PC-9 (cell line): Measurements from ENCODE around the gene KREMEN1. TPM values are rescaled to one million over a fixed set of nuclear protein-coding genes. Genes with fewer than 3 reads are reported as not detected.

ENCODE experiments used
- BruUV-seq: library from RNA; stranded (reverse); fragments of 400-500 nt; replicated peaks from 2 replicates; lab custom pipeline; 2021; lab: Mats Ljungman, UMichigan
- CTCF ChIA-PET: fragments of 300-600 bp; sonication (Branson Sonifier 250); formaldehyde crosslinking; loops from one replicate; lab custom pipeline; 2022; ENCODE audit warnings: antibody characterized with exemption; lab: Charles Lee
- POLR2A ChIA-PET: fragments of 300-600 bp; sonication (Branson Sonifier 250); formaldehyde crosslinking; loops from one replicate; lab custom pipeline; 2022; ENCODE audit warnings: antibody characterized with exemption; ENCODE audit not compliant: unreplicated experiment; lab: Charles Lee
- DNase-seq, 2 experiments: peaks; one replicate each; pipeline versions ENCODE4 v3.0.0 to v3.0.0-alpha.2; 2015 to 2022; ENCODE audit warnings: mixed read lengths in 1 of 2
- H2AFZ ChIP-seq: fragments of 200-600 bp; sonication (generic); 2 replicates; pipeline ENCODE4 v1.8.1; 2017; ENCODE audit warnings: antibody characterized with exemption
- H3F3A ChIP-seq: fragments of 200-600 bp; sonication (generic); 2 replicates; pipeline ENCODE4 v1.8.1; 2017; ENCODE audit warnings: antibody characterized with exemption, mild to moderate bottlenecking, low read depth; ENCODE audit not compliant: insufficient read depth
- H3K27ac ChIP-seq: fragments of 200-600 bp; sonication (generic); 2 replicates; pipeline ENCODE4 v1.6.1; 2016; ENCODE audit warnings: mixed run types
- H3K27me3 ChIP-seq: fragments of 200-600 bp; sonication (generic); 2 replicates; pipeline ENCODE4 v1.6.1; 2016; ENCODE audit warnings: low read depth, mixed run types; ENCODE audit not compliant: insufficient read depth
- H3K36me3 ChIP-seq: fragments of 200-600 bp; sonication (generic); 2 replicates; pipeline ENCODE4 v1.6.1; 2016; ENCODE audit warnings: low read depth, mixed run types
- H3K4me1 ChIP-seq: fragments of 200-600 bp; sonication (generic); replicated peaks from 2 replicates; pipeline ENCODE4 v1.6.1; 2016; ENCODE audit warnings: mixed run types; ENCODE audit not compliant: insufficient read depth
- H3K4me2 ChIP-seq: fragments of 200-600 bp; sonication (generic); 2 replicates; pipeline ENCODE4 v1.6.1; 2017; ENCODE audit warnings: mixed run types
- H3K4me3 ChIP-seq: fragments of 200-600 bp; sonication (generic); 2 replicates; pipeline ENCODE4 v1.6.1; 2016; ENCODE audit warnings: mixed run types
- H3K79me2 ChIP-seq: fragments of 200-600 bp; sonication (generic); 2 replicates; pipeline ENCODE4 v1.6.1; 2017; ENCODE audit warnings: low read depth, mixed run types
- H3K9me2 ChIP-seq: fragments of 200-600 bp; sonication (generic); 2 replicates; pipeline ENCODE4 v1.8.1; 2017; ENCODE audit warnings: mild to moderate bottlenecking; ENCODE audit not compliant: insufficient read depth
- H3K9me3 ChIP-seq: fragments of 200-600 bp; sonication (generic); 2 replicates; pipeline ENCODE4 v1.8.1; 2016; ENCODE audit warnings: low read depth; ENCODE audit not compliant: insufficient read depth
- H4K20me1 ChIP-seq: fragments of 200-600 bp; sonication (generic); 2 replicates; pipeline ENCODE4 v1.8.1; 2017; ENCODE audit not compliant: insufficient read depth
- EZH2 ChIP-seq: fragments of 200-600 bp; sonication (generic); IDR thresholded peaks from 2 replicates; pipeline ENCODE4 v1.8.0; 2017; ENCODE audit warnings: antibody characterized with exemption, low read depth
- intact Hi-C: fragments of 100-400 bp; cut with micrococcal nuclease; formaldehyde crosslinking; loops from one replicate; pipeline ENCODE4 v1.10.0; 2022; ENCODE audit not compliant: unreplicated experiment
- total RNA-seq: library from RNA; stranded (reverse); gene quantifications from 2 replicates; pipeline ENCODE4 v1.2.3, GENCODE V29; 2021
- TF ChIP-seq, protein P1 (sequence below): fragments of 200-600 bp; sonication (generic); conservative IDR thresholded peaks from 2 replicates; pipeline ENCODE4 v1.6.1; 2017; ENCODE audit warnings: mixed run types, antibody characterized with exemption, mild to moderate bottlenecking, moderate library complexity

KREMEN1 gene
- total RNA-seq, 1 experiment from 2014 or later: 6.1 TPM

DNA sequence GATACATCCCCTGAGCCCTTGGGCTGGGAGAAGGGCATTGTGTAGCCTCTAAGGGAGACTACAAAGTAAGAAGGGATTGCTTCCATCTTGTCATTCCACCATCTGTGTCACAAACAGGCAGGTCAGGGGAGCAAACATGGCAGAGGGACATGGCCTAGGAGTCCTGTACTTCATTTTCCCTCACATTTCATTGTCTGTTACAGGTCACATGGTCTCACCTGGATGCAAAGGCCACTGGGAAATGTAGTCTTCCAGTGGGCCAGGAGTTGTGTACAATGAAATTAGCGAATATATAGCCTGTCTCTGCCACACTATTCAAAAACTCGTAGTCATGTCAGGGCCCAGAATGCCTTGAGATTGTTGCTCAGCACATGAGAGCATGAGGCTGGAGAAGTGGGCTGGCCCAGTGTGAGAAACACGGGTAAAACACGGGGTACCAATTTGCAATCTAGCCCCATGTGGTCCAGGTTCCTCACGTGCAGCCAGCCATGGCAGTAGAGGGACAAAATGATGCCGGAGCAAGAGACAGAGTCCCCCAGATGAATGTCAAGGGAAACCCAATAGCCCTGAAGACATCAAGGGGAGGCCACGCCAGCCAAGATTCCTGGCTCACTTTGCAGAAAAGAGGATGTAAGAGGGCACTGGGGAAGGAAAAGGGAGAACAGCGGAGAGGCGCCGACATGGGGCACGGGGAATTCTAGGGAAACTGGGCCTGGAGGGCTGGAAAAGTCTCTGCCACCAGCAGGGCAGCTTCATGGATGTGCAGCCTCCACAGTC lies 85.1 kb downstream of the KREMEN1 start:
- Histone ChIP-seq H3K9me2 (no peaks in the 10 kb centered on the region), H3K4me2 (no peak overlapping the region), H3K36me3 (no peaks in the 10 kb centered on the region), H3K4me1 (0 out of 2 replicates have a peak, but pooled peaks cover 4% of the 10 kb centered on the region), H3K79me2 (no peaks in the 10 kb centered on the region), H3K27me3 (no peaks in the 10 kb centered on the region), H2AFZ (no peak overlapping the region), H3K9me3 (no peaks in the 10 kb centered on the region), H3K27ac (no peak overlapping the region), H4K20me1 (no peaks in the 10 kb centered on the region), H3K4me3 (no peak overlapping the region), H3F3A (no peaks in the 10 kb centered on the region)
- no peak for TF ChIP-seq EZH2
- TF ChIP-seq, protein P1, sequence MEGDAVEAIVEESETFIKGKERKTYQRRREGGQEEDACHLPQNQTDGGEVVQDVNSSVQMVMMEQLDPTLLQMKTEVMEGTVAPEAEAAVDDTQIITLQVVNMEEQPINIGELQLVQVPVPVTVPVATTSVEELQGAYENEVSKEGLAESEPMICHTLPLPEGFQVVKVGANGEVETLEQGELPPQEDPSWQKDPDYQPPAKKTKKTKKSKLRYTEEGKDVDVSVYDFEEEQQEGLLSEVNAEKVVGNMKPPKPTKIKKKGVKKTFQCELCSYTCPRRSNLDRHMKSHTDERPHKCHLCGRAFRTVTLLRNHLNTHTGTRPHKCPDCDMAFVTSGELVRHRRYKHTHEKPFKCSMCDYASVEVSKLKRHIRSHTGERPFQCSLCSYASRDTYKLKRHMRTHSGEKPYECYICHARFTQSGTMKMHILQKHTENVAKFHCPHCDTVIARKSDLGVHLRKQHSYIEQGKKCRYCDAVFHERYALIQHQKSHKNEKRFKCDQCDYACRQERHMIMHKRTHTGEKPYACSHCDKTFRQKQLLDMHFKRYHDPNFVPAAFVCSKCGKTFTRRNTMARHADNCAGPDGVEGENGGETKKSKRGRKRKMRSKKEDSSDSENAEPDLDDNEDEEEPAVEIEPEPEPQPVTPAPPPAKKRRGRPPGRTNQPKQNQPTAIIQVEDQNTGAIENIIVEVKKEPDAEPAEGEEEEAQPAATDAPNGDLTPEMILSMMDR: no peak
- no TSS peak for BruUV-seq
- POLR2A ChIA-PET: no interaction called here
- no peak for DNase-seq
- intact Hi-C loops: loop anchor here (10.0 kb wide), 2 partner anchors 113 to 553 kb away; no protein-coding TSS in a partner anchor
- CTCF ChIA-PET: no interaction called here

DNA sequence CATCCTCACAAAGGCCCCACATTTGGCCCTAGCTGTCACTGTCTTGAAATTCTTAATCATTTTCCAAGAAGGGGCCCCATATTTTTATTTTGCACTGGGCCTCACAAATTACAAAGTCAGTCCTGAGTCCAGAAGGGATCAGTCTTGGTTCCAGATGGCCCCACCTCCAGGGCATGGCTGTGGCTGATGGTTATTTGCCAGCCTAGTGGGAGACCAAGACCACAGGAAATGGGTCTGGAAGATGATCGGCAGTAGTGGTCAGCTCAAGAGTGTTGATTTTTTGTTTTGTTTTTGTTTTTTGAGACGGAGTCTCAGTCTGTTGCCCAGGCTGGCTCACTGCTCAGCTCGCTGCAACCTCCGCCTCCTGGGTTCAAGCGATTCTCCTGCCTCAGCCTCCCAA lies 85.7 kb downstream of the KREMEN1 start:
- no peak for DNase-seq
- CTCF ChIA-PET: no interaction called here
- POLR2A ChIA-PET: interaction anchor here (0.6 kb wide), 1 partner anchor 813 kb away, joined by 3 read pairs; no protein-coding TSS in a partner anchor
- H3K4me3 ChIP-seq: no peak overlapping the region
- H4K20me1 ChIP-seq: no peaks in the 10 kb centered on the region
- intact Hi-C loops: loop anchor here (10.0 kb wide), 2 partner anchors 114 to 554 kb away; no protein-coding TSS in a partner anchor
- TF ChIP-seq, protein P1: no peak
- no peak for TF ChIP-seq EZH2
- H3K4me1 ChIP-seq: 0 out of 2 replicates have a peak, but pooled peaks cover 4% of the 10 kb centered on the region
- H3K4me2 ChIP-seq: no peak overlapping the region
- H3K27ac ChIP-seq: no peak overlapping the region
- H2AFZ ChIP-seq: no peak overlapping the region
- H3K79me2 ChIP-seq: no peaks in the 10 kb centered on the region
- H3K27me3 ChIP-seq: no peaks in the 10 kb centered on the region
- H3F3A ChIP-seq: no peaks in the 10 kb centered on the region
- H3K9me3 ChIP-seq: no peaks in the 10 kb centered on the region
- BruUV-seq: no TSS peak
- no peaks in the 10 kb centered on the region for H3K36me3 ChIP-seq
- H3K9me2 ChIP-seq: no peaks in the 10 kb centered on the region

DNA sequence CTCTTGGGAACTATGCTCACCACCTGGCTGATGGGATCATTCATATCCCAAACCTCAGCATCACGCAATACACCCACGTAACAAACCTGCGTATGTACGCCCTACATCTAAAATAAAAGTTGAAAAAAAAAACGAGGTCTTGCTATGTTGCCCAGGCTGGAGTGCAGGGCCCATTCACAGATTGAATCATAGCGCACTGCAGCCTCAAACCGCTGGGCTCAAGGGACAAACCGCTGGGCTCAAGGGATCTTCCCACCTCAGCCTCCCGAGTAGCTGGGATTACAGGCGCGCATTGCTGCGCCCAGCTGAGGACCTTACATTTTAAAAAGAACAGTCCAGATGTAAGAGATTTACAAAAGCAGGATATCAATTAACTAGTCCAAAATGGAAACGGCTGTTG lies 91.0 kb downstream of the KREMEN1 start:
- no peaks in the 10 kb centered on the region for H4K20me1 ChIP-seq
- H3K9me2 ChIP-seq: no peaks in the 10 kb centered on the region
- no peaks in the 10 kb centered on the region for H3K4me1 ChIP-seq
- POLR2A ChIA-PET: no interaction called here
- BruUV-seq: no TSS peak
- no peaks in the 10 kb centered on the region for H3K36me3 ChIP-seq
- TF ChIP-seq, protein P1: no peak
- no peak for TF ChIP-seq EZH2
- no peaks in the 10 kb centered on the region for H3K9me3 ChIP-seq
- intact Hi-C loops: no loop called here
- no peaks in the 10 kb centered on the region for H3K27me3 ChIP-seq
- no peaks in the 10 kb centered on the region for H3F3A ChIP-seq
- H3K27ac ChIP-seq: no peak overlapping the region
- no peaks in the 10 kb centered on the region for H3K79me2 ChIP-seq
- no peak for DNase-seq
- H3K4me3 ChIP-seq: no peak overlapping the region
- no peak overlapping the region for H2AFZ ChIP-seq
- CTCF ChIA-PET: no interaction called here
- H3K4me2 ChIP-seq: no peak overlapping the region
